Measurements from ENCODE around the gene SMYD3. TPM values are rescaled to one million over a fixed set of nuclear protein-coding genes. Genes with fewer than 3 reads are reported as not detected.

The SMYD3 gene
- total RNA-seq, 1 experiment from 2014 or later = 33.4 TPM

GRCh38 chr1:246281639-246282038 is 225.4 kb downstream of the SMYD3 start:
- in situ Hi-C loops (cut with HindIII; ENCODE audit: low pct_unique_long_range_greater_than_20kb, low sequenced_read_pairs) = no loop called here
- DNase-seq (ENCODE audit: low read depth, low spot score) = no peak

- in situ Hi-C loops (cut with HindIII; ENCODE audit: low pct_unique_long_range_greater_than_20kb, low sequenced_read_pairs) = no loop called here
Measured at GRCh38 chr1:246281195-246281594, 225.9 kb downstream of the SMYD3 start.

GRCh38 chr1:246280551-246280950 is 226.5 kb downstream of the SMYD3 start:
- DNase-seq (ENCODE audit: low read depth, low spot score) = peak; percentile 53
- in situ Hi-C loops (cut with HindIII; ENCODE audit: low pct_unique_long_range_greater_than_20kb, low sequenced_read_pairs) = no loop called here

More at GRCh38 chr1:246281195-246281594, 225.9 kb downstream of the SMYD3 start:
- no peak for DNase-seq (ENCODE audit: low read depth, low spot score)

GRCh38 chr1:246279402-246279801 is 227.7 kb downstream of the SMYD3 start:
- in situ Hi-C loops (cut with HindIII; ENCODE audit: low pct_unique_long_range_greater_than_20kb, low sequenced_read_pairs) = no loop called here
- no peak for DNase-seq (ENCODE audit: low read depth, low spot score)

GRCh38 chr1:246278371-246278770 is 228.7 kb downstream of the SMYD3 start:
- in situ Hi-C loops (cut with HindIII; ENCODE audit: low pct_unique_long_range_greater_than_20kb, low sequenced_read_pairs) = no loop called here
- DNase-seq (ENCODE audit: low read depth, low spot score) = no peak

GRCh38 chr1:246275036-246275435 is 232.0 kb downstream of the SMYD3 start:
- DNase-seq (ENCODE audit: low read depth, low spot score) = no peak
- in situ Hi-C loops (cut with HindIII; ENCODE audit: low pct_unique_long_range_greater_than_20kb, low sequenced_read_pairs) = no loop called here

GRCh38 chr1:246274186-246274585 is 232.9 kb downstream of the SMYD3 start:
- in situ Hi-C loops (cut with HindIII; ENCODE audit: low pct_unique_long_range_greater_than_20kb, low sequenced_read_pairs) = no loop called here
- DNase-seq (ENCODE audit: low read depth, low spot score) = no peak

GRCh38 chr1:246271516-246271915 is 235.6 kb downstream of the SMYD3 start:
- in situ Hi-C loops (cut with HindIII; ENCODE audit: low pct_unique_long_range_greater_than_20kb, low sequenced_read_pairs) = no loop called here
- no peak for DNase-seq (ENCODE audit: low read depth, low spot score)

GRCh38 chr1:246270236-246270635 is 236.8 kb downstream of the SMYD3 start:
- in situ Hi-C loops (cut with HindIII; ENCODE audit: low pct_unique_long_range_greater_than_20kb, low sequenced_read_pairs) = no loop called here
- DNase-seq (ENCODE audit: low read depth, low spot score) = no peak

- DNase-seq (ENCODE audit: low read depth, low spot score) = no peak
- in situ Hi-C loops (cut with HindIII; ENCODE audit: low pct_unique_long_range_greater_than_20kb, low sequenced_read_pairs) = no loop called here
Measured at GRCh38 chr1:246269466-246269865, 237.6 kb downstream of the SMYD3 start.

- in situ Hi-C loops (cut with HindIII; ENCODE audit: low pct_unique_long_range_greater_than_20kb, low sequenced_read_pairs) = no loop called here
- no peak for DNase-seq (ENCODE audit: low read depth, low spot score)
Measured at GRCh38 chr1:246267896-246268295, 239.2 kb downstream of the SMYD3 start.

- DNase-seq (ENCODE audit: low read depth, low spot score) = no peak
- in situ Hi-C loops (cut with HindIII; ENCODE audit: low pct_unique_long_range_greater_than_20kb, low sequenced_read_pairs) = no loop called here
Measured at GRCh38 chr1:246267426-246267825, 239.7 kb downstream of the SMYD3 start.

- no peak for DNase-seq (ENCODE audit: low read depth, low spot score)
- in situ Hi-C loops (cut with HindIII; ENCODE audit: low pct_unique_long_range_greater_than_20kb, low sequenced_read_pairs) = no loop called here
Measured at GRCh38 chr1:246265481-246265880, 241.6 kb downstream of the SMYD3 start.

- in situ Hi-C loops (cut with HindIII; ENCODE audit: low pct_unique_long_range_greater_than_20kb, low sequenced_read_pairs) = no loop called here
- DNase-seq (ENCODE audit: low read depth, low spot score) = no peak
Measured at GRCh38 chr1:246262281-246262680, 244.8 kb downstream of the SMYD3 start.

GRCh38 chr1:246261639-246262038 is 245.4 kb downstream of the SMYD3 start:
- in situ Hi-C loops (cut with HindIII; ENCODE audit: low pct_unique_long_range_greater_than_20kb, low sequenced_read_pairs) = no loop called here
- no peak for DNase-seq (ENCODE audit: low read depth, low spot score)

GRCh38 chr1:246258250-246258649 is 248.8 kb downstream of the SMYD3 start:
- DNase-seq (ENCODE audit: low read depth, low spot score) = no peak
- in situ Hi-C loops (cut with HindIII; ENCODE audit: low pct_unique_long_range_greater_than_20kb, low sequenced_read_pairs) = no loop called here

GRCh38 chr1:246255773-246256172 is 251.3 kb downstream of the SMYD3 start:
- no peak for DNase-seq (ENCODE audit: low read depth, low spot score)
- in situ Hi-C loops (cut with HindIII; ENCODE audit: low pct_unique_long_range_greater_than_20kb, low sequenced_read_pairs) = no loop called here

- in situ Hi-C loops (cut with HindIII; ENCODE audit: low pct_unique_long_range_greater_than_20kb, low sequenced_read_pairs) = no loop called here
- no peak for DNase-seq (ENCODE audit: low read depth, low spot score)
Measured at GRCh38 chr1:246254854-246255253, 252.2 kb downstream of the SMYD3 start.

- DNase-seq (ENCODE audit: low read depth, low spot score) = peak; percentile 14
- in situ Hi-C loops (cut with HindIII; ENCODE audit: low pct_unique_long_range_greater_than_20kb, low sequenced_read_pairs) = no loop called here
Measured at GRCh38 chr1:246246430-246246829, 260.6 kb downstream of the SMYD3 start.

GRCh38 chr1:246245541-246245940 is 261.5 kb downstream of the SMYD3 start:
- no peak for DNase-seq (ENCODE audit: low read depth, low spot score)
- in situ Hi-C loops (cut with HindIII; ENCODE audit: low pct_unique_long_range_greater_than_20kb, low sequenced_read_pairs) = no loop called here
